HG03066 (cell line): Measurements from ENCODE around the gene MTG2.

Source experiments
- ATAC-seq: cut with Tn5 transposase; IDR thresholded peaks from one replicate; pipeline ENCODE4 v1.9.1; 2021; ENCODE audit warnings: low read depth; ENCODE audit not compliant: unreplicated experiment

Gene MTG2, protein sequence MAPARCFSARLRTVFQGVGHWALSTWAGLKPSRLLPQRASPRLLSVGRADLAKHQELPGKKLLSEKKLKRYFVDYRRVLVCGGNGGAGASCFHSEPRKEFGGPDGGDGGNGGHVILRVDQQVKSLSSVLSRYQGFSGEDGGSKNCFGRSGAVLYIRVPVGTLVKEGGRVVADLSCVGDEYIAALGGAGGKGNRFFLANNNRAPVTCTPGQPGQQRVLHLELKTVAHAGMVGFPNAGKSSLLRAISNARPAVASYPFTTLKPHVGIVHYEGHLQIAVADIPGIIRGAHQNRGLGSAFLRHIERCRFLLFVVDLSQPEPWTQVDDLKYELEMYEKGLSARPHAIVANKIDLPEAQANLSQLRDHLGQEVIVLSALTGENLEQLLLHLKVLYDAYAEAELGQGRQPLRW

DNA sequence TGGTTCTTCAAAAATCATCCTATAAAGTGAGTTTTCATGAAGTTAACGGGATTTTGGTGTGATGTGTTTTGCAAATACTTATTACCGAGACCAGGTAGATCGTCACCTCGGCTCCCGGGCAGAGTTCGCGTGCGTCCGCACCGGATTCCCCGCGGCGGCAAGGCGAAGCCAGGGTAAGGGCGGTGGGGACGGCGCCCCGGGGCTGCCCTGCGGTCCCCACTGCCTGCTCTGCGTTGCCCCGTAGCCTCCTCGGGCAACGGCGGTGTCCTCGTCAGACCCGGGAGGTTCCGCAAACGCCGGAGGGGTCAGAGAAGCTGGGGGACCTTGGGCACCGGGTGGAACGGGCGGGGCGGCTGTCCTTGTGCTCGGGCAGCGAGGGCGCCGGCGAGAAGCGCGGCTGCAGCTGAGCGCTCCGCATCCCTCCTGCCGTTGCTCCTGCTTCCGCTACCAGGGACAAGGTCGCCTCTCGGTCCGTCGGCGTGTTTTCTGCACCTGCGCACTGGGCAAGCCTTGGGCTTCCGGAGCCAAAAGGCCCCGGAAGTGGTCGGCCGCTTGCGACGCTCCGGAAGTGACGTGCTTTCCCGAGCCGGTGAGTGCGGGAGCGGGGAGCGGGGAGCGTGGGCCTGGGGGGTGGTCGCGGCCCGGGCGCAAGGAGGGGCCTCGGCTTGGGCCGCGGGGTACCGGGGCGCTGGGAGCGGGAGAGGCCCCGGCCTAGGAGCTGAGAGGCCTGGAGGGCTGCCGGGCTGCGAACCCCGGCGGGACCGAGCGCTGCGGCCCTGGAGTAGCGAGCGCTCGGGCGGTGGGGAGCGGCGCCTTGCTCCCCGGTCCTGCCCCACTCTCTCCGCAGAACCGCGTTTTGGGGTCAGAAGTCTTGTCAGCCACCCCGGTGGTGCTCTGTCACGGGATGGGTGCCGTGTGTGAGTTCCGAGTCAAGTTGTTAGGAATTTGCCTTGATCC, at the start of gene MTG2:
Gene MTG2, plus strand, starts transcription at position 560 of the 957 bp plus-strand sequence. CDS start 10,393 bp downstream, outside the sequence.
- peak; percentile 89 for ATAC-seq

- no peak for ATAC-seq
These were observed 49.6 kb upstream of the MTG2 start for GRCh38 chr20:62133051-62133845.

GRCh38 chr20:62133864-62134263, 49.0 kb upstream of the MTG2 start:
- ATAC-seq: no peak

DNA sequence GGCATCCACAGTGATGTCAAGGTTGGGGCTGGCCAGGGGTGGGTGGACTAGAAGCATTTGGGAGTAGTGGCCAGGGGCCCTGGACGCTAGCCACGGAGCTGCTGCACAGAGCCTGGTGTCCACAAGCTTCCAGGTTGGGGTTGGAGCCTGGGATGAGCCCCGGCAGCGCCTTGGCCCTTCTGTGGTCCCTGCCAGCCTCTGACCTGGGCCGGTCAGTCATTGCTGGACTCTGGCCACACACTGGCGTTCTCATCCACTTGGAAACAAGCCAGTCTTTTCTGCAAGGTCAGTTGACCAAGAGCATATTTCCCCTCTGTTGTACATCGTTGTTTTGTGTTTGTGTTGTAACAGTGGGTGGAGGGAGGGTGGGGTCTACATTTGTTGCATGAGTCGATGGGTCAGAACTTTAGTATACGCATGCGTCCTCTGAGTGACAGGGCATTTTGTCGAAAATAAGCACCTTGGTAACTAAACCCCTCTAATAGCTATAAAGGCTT, 48.0 kb upstream of the MTG2 start:
- no peak for ATAC-seq

DNA sequence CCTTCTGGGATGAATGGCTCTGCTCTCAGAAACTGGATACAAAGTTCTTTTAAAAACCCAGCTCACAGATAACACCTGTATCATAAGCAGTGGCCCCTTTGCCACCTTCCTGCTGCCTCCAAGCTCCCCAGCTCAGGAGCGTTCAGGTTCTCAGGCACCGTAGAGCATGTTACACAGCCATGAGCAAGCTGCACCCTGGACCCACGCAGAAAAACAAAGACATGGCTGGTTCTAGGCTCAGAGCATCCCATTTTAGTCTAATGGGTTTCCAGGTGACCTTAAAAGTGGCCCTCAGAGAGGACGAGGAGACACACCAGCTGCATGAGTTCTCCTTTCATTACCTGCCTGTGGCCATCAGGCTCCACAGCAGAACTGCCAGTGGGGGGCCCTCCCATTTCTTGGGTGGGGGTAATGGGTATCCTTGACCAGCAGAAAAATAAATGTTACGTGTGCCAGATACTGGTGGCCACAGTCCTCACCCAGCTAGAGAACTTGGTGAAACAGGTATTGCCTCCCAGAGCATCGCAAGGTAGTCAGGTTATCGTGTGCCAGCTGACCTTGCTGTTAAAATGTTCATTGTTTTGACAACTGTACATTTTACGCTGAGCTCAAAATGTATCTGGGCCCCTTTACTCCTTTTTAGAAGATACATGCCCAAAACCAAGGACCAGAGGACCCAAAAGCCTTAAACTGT, 47.1 kb upstream of the MTG2 start:
- ATAC-seq: no peak

DNA sequence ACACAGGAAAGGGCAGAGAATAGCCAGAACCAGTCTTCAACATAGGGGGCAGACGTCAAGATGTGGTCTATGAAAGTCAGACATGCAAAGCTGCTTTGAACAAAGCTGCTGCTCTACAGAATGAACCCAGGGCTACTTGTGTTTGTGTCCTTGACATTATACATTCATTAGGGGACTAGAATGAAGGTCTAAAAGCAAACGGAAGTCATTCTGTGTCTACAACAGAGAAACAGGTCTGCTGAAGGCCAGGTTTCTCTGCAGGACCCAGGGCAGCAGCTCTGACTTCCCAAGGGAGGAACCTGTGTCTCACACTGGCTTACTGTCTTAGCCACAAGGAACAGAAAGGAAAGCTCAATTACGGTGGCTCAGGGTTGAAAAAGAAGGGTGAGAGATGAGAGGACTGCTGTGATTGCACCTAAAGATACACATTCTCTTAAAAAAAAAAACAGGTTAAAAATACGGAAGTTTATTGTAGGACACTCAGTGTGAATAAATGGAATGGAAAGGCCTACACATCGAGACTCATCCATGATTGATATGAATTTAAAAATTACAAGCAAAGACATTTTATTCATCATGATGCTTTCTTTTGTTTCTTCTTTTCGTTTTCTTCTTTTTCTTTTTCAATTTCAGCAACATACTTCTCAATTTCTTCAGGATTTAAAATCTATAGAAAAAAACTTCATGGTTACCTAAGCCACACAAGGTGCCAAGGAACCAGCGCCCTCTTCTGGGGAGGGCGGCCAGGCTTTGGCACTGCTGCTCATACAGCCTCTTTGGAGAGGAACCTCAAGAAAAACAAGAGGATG, 46.3 kb upstream of the MTG2 start:
- no peak for ATAC-seq

DNA sequence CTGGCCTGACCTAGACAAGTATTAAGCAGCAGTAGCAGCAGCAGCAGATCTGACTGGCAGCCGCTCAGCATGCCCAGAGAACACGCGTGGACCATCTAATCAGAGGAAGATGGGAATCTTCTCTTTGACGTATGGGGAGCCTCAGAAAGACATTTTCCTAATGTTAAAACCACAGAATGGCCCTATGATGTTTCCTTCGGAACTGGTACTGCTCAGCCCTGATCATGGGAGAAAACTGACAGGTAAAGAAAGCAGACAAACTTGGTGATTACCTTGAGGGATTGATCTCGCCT, 45.8 kb upstream of the MTG2 start:
- ATAC-seq: no peak

GRCh38 chr20:62137478-62138203, 45.2 kb upstream of the MTG2 start:
- ATAC-seq: no peak

- ATAC-seq: no peak
These were observed 44.7 kb upstream of the MTG2 start for GRCh38 chr20:62138204-62138543.

- ATAC-seq: no peak
These were observed 43.9 kb upstream of the MTG2 start for GRCh38 chr20:62138912-62139311.

DNA sequence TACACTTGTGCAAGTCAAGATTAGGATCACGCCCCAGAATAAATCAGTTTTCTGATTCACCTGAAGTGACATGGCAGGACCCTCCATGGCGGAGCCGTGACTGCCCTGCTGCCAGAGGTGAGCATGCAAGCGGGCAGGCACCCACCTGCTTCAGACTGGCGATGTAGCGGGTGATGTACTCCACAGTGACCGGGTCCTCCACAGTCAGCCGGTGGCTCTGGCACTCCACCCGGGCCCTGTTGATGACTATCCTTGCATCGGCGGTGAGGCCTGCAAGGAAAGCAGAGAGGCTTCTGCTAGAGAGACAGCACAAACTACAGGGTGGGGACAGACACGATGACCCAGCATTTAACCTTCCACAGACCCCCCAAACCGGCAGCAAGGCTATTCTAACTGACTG, 43.2 kb upstream of the MTG2 start:
- no peak for ATAC-seq

DNA sequence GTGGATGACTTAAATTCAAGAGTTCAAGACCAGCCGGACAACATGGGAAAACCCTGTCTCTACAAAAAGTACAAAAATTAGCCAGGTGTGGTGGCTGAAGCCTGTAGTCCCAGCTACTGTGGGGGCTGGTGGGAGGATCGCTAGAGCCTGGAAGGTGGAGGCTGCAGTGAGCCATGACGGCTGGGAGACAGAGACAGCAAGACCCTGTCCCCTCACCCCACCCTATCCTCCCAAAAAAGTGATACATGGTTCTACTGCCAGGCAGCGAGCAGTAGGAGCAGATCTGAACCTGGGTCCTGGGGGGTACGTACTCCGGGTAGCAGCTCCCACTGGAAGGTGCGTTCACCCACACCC, 41.8 kb upstream of the MTG2 start:
- no peak for ATAC-seq

DNA sequence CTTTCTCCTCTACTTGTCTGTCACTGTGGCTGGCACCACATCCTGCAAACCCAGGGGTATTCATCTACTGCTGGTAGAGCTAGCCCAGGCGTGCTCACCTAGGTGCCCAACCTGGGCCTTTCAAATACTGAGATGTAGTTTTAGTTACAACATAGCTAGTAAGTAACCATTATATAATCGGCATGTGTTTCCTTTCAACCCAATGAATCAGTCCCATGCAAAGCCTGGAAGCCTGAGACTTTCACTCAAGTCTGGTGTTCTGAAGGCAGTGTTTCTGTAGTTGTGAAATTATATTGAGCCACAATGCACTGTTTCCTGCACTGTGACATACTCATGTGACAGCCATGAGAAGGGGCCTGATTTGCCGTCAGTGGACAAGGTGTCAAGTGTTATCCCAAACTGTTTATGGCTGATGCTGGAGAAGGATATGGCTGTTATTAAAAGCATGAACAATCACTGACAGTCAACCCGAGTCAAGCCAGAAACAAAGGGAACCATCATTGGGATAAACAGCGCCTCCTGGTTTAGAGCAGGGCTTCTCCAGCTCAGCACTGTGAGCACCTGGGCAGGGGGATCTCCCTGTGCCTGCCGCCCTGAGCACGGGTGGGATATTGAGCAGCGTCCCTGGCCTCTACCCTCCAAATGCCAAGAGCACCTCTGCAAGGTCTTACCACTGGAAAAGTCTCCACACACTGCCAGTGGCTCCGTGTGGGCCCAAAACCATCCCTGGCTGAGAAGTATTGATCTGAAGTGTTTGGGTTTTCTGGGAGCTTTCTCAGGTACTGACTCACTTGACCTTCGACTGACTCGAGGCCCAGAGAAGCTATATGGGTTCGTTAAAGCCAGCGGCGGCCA, 41.2 kb upstream of the MTG2 start:
- ATAC-seq: no peak

DNA sequence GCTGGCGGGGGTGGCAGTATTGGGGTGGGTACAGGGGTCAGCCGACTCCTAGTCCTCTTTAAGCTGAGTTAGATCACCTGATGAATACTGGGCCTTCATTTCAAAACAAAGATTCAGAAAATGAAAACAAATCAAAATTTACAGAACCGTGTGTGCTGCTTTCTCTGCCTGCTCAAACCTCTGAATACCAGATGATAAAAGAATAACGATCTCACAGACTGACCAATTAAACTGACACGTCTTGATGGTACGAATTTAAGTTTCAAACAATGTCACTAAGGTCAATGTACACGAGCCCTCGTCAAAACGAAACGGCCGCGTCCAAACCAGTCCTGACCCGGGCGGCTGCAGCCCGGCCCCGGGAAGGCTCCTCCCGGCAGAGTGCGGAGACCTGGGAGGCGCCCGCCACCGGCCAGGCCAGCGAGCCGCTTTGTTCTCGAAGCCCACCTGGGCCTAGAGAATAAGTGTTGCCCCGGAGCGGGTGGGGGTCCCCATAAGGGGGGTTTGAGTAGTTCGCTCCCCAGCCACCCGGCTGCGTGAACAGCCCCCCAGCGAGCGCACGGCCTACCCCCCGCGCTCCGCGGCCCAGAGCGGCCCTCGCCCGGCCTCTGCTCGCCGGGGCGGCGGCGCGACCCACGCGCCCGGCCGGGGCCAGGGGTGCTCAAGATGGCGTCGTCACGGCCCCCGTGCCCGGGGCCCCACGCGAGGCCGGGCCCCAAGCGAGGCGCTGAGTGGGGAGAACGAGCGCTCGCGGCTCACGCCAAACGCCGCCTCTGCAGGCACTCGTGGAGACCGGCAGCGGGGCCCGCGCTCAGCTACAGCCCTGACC, 40.4 kb upstream of the MTG2 start:
- ATAC-seq: peak; percentile 18

- peak; percentile 70 for ATAC-seq
These were observed 39.5 kb upstream of the MTG2 start, which contains the start of the genes PSMA7 and SS18L1 for GRCh38 chr20:62143081-62143956. TSS of gene PSMA7 (minus strand) at chr20:62143394. CDS start at chr20:62143303, 91 bp downstream. TSS of gene SS18L1 (plus strand) at chr20:62143769. CDS start at chr20:62143821, 52 bp downstream.
